C4-2B (cell line): ENCODE measurements around the gene SLC17A5.
"Not testable (repeated sequence)": the region's sequence is repeated elsewhere in the genome, so short reads cannot be mapped to it uniquely, and the experiment has no call there.

Experiments used
- H3K27ac ChIP-seq: fragments of 450-650 bp; 2 replicates; pipeline ENCODE4 v1.5.1; 2017
- CTCF ChIP-seq: fragments of 450-650 bp; conservative IDR thresholded peaks from 2 replicates; pipeline ENCODE4 v1.5.1; 2017; ENCODE audit warnings: mild to moderate bottlenecking
- ZFX ChIP-seq: fragments of 450-650 bp; IDR thresholded peaks from 2 replicates; pipeline ENCODE4 v1.6.1; 2017

SLC17A5 gene

GRCh38 chr6:73585566-73586415 lies 68.0 kb downstream of the SLC17A5 start:
- H3K27ac ChIP-seq, result peak overlapping the region; percentile 72
- no peak for TF ChIP-seq ZFX
- no peak for TF ChIP-seq CTCF

- no peak for TF ChIP-seq ZFX
- no peak for TF ChIP-seq CTCF
- no peak overlapping the region for H3K27ac ChIP-seq
Observed at GRCh38 chr6:73581293-73581692, 72.5 kb downstream of the SLC17A5 start.

- no peak overlapping the region for H3K27ac ChIP-seq
- TF ChIP-seq CTCF (no peak), ZFX (no peak)
Observed at GRCh38 chr6:73580247-73581149, 73.3 kb downstream of the SLC17A5 start.

GRCh38 chr6:73579851-73580246 lies 73.9 kb downstream of the SLC17A5 start:
- H3K27ac ChIP-seq, result no peak overlapping the region
- TF ChIP-seq CTCF (no peak), ZFX (no peak)

- no peak for TF ChIP-seq ZFX
- TF ChIP-seq CTCF, result no peak
- H3K27ac ChIP-seq, result no peak overlapping the region
Observed at GRCh38 chr6:73579389-73579788, 74.4 kb downstream of the SLC17A5 start.

GRCh38 chr6:73577676-73578075 lies 76.1 kb downstream of the SLC17A5 start:
- no peak overlapping the region for H3K27ac ChIP-seq
- TF ChIP-seq CTCF (no peak), ZFX (no peak)

- H3K27ac ChIP-seq, result not testable (repeated sequence)
Observed at GRCh38 chr6:73572531-73572930, 81.3 kb downstream of the SLC17A5 start.

GRCh38 chr6:73571218-73572181 lies 82.3 kb downstream of the SLC17A5 start:
- H3K27ac ChIP-seq, result not testable (repeated sequence)
